H1 (cell line): ENCODE data around the gene TOGARAM1. TPM values are rescaled to one million over a fixed set of nuclear protein-coding genes. Genes with fewer than 3 reads are reported as not detected.

ENCODE experiments used
- CBX5 ChIP-seq: fragments of 300-800, 300-1000 bp; sonication (generic); IDR thresholded peaks from 2 replicates; pipeline ENCODE4 v1.7.1; 2016; ENCODE audit warnings: antibody characterized with exemption, low read length, low read depth
- CHD7 ChIP-seq: fragments of 300-600 bp; sonication (generic); IDR thresholded peaks from 2 replicates; pipeline ENCODE4 v1.7.1; 2012; ENCODE audit warnings: low read length, moderate library complexity, mild to moderate bottlenecking, inconsistent platforms; ENCODE audit not compliant: insufficient replicate concordance
- TCF12 ChIP-seq: IDR thresholded peaks from 2 replicates; pipeline ENCODE4 v1.6.1; 2011; ENCODE audit warnings: low read depth, mild to moderate bottlenecking, low read length
- USF2 ChIP-seq: IDR thresholded peaks from 2 replicates; pipeline ENCODE4 v1.6.1; 2011; ENCODE audit warnings: low read length, improper control_type of control experiment
- ZNF274 ChIP-seq: IDR thresholded peaks from 2 replicates; pipeline ENCODE4 v1.7.0; 2012; ENCODE audit warnings: low read length, borderline replicate concordance; ENCODE audit errors: extremely low read depth
- polyA plus RNA-seq, 7 experiments: library from polyadenylated mRNA; depleted of rRNA in 3 of 7; stranded (reverse) in 5 of 7; unstranded in 2 of 7; fragments of >200 nt in 5 of 7; fragments of 200-250 nt in 2 of 7; gene quantifications; 1 replicate in 5 of 7; 2 replicates in 1 of 7; 4 replicates in 1 of 7; pipeline versions ENCODE4 v1.2.1 to v1.2.3, GENCODE V29; 2011 to 2013; ENCODE audit warnings: missing spikeins in 2 of 7, mixed read lengths in 2 of 7
- total RNA-seq: library from RNA; stranded (reverse); fragmentation: NEBNext Ultra II Directional; extraction: Animal tissue kit (Norgen Biotek cat#: 25700); gene quantifications from 2 replicates; pipeline ENCODE4 v1.2.1, GENCODE V29; 2021

The TOGARAM1 gene
- total and polyA plus RNA-seq, 2 of the 8 experiments (the other 6 are each of a cell fraction or from before 2014, with no cell fraction given), result 2.5 to 6.8 TPM

- TF ChIP-seq CHD7 (no peak), TCF12 (no peak), CBX5 (no peak), USF2 (no peak), ZNF274 (no peak)
- TF ChIP-seq, all 59 proteins: peak for 0
These were observed 82.6 kb downstream of the TOGARAM1 start (continued) for GRCh38 chr14:45044638-45045037.
